Fibroblast of pulmonary artery (primary cell): ENCODE results near the gene MGMT.

Source experiments
- DNase-seq: peaks from one replicate; pipeline ENCODE4 v3.0.0-alpha.2; 2010; ENCODE audit warnings: low read depth
- H3K4me3 ChIP-seq: replicated peaks from 2 replicates; pipeline ENCODE4 v1.5.1; 2011; ENCODE audit warnings: low read depth, mild to moderate bottlenecking, control low read depth, low read length, moderate library complexity
- CTCF ChIP-seq: IDR thresholded peaks from 2 replicates; pipeline ENCODE4 v1.5.1; 2011; ENCODE audit warnings: mild to moderate bottlenecking, control low read depth, low read length, inconsistent platforms; ENCODE audit errors: missing control alignments

Gene MGMT

GRCh38 chr10:129725011-129725410 lies 258.0 kb downstream of the MGMT start:
- H3K4me3 ChIP-seq, result no peak overlapping the region
- no peak for DNase-seq
- no peak for TF ChIP-seq CTCF

- no peak for DNase-seq
- TF ChIP-seq CTCF, result no peak
- H3K4me3 ChIP-seq, result no peak overlapping the region
These were observed 258.4 kb downstream of the MGMT start for GRCh38 chr10:129725482-129725881.

GRCh38 chr10:129725890-129726631 lies 259.0 kb downstream of the MGMT start:
- no peak for DNase-seq
- TF ChIP-seq CTCF, result no peak
- H3K4me3 ChIP-seq, result no peak overlapping the region

GRCh38 chr10:129727071-129727470 lies 260.0 kb downstream of the MGMT start:
- no peak for DNase-seq
- H3K4me3 ChIP-seq, result no peak overlapping the region
- TF ChIP-seq CTCF, result no peak

GRCh38 chr10:129727495-129727894 lies 260.5 kb downstream of the MGMT start:
- TF ChIP-seq CTCF, result no peak
- DNase-seq, result no peak
- H3K4me3 ChIP-seq, result no peak overlapping the region

DNA sequence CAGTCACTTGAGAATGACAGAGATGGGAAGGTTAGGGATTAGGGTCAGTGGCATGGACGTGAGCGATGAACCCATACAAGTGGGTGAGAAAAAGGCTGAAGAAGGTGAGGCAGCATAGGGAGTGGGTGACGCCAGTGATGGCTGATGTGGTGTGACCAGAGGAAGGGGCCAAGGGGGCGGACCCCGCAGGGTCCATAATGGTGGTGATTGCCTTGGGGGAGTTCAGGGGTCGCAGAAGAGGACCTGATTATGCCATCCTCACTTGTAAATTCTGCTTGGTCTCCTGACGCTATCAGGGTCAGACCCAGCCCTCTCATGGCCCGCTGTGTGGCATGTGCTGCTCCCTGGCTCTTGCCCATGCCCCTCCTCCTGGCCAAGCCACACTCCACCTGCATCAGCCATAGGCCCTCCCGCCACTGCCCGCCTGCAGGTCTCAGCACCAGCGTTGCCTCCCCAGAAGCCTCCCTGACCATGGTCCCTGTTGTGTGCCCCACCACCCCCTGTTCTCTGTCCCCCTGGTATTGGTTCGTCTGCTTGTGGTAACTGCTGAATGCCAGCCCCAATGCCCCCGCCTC lies 261.3 kb downstream of the MGMT start:
- DNase-seq, result no peak
- no peak for TF ChIP-seq CTCF
- no peak overlapping the region for H3K4me3 ChIP-seq
